HUDEP-2 (cell line): ENCODE measurements around the gene UBAC1.
"Not testable (repeated sequence)": the region's sequence is repeated elsewhere in the genome, so short reads cannot be mapped to it uniquely, and the experiment has no call there.

Experiments
- DNase-seq, 76 experiments: peaks; one replicate each; lab custom pipeline; 2025; ENCODE audit not compliant: unreplicated experiment in 76 of 76; lab: John Stamatoyannopoulos, UW

UBAC1 gene

GRCh38 chr9:135960411-135961276 is 529 bp downstream of the UBAC1 start:
- DNase-seq: peak in 3 of 76 experiments; percentile 39 to 54 (median 41)

- peak in 21 of 76 experiments; percentile 7 to 62 (median 40) for DNase-seq
These were observed 1.4 kb downstream of the UBAC1 start for GRCh38 chr9:135959814-135960213.

GRCh38 chr9:135958485-135958884 is 2.7 kb downstream of the UBAC1 start:
- DNase-seq: peak in 6 of 76 experiments; percentile 15 to 41 (median 30)

GRCh38 chr9:135957431-135957830 is 3.7 kb downstream of the UBAC1 start:
- peak in 11 of 76 experiments; percentile 11 to 38 (median 25) for DNase-seq

DNA sequence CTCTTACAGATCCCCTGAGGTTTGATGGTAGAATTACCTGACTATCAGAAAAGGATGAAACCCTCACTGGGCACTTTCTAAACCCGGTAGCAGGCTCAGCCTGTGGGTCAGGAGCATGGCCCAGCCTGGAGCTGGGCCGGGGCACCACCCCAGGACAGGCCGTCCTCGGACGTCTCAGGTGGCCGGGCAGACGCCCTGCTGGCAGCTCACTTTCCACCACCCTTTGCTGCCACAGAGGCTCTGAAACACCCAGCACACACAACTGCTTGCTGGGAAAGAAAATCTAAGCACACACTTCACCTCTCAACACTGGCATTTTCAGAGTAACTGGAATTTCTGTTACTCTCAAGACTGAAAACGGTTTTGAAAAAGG is 4.4 kb downstream of the UBAC1 start:
- DNase-seq: peak in 18 of 76 experiments; percentile 17 to 53 (median 26)

- peak in 34 of 76 experiments; percentile 21 to 54 (median 36) for DNase-seq
These were observed 5.0 kb downstream of the UBAC1 start for GRCh38 chr9:135955934-135956801.

GRCh38 chr9:135952664-135953206 is 8.4 kb downstream of the UBAC1 start:
- no peak for DNase-seq

DNA sequence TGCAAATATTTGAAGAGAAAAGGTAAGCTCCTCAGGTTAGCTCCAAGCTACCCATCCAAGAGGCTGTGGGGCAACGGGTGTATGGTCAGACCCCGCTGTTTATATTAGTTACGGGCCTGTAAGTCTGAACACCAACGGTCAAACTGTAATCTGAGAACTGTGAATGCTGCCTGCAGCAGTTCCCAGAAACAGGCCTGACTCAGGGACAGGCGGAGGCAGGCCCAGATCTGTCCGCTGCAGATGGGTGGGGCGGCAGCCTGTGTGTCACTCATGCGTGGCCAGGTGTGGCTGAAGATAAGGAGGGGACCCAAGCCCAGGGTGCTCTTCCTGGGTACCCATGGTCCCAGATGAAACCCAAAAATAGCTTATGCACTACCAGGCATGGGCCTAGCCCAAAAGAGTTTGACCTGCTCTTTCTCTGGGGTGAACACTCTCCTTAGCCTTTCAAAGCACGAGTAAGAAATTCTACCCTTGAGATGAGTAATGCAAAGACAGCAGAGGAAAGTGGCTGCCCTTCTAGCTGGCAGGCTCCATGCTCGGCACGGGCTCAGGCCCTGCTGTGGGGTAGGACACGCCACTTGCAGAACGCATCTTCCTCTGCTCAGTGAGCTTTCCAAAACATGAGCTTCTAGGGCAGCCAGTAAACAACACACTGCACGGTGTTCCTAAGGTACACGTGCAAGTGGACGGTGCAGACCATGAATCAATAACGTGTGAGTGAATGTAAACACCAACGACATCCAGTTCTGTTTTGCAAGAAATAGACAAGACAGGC is 9.1 kb downstream of the UBAC1 start:
- DNase-seq: peak in 75 of 76 experiments; percentile 77 to 99 (median 96)

- DNase-seq: not testable (repeated sequence)
These were observed 9.9 kb downstream of the UBAC1 start for GRCh38 chr9:135951310-135951709.

- peak in 4 of 76 experiments; percentile 22 to 42 (median 36) for DNase-seq
These were observed 10.3 kb downstream of the UBAC1 start for GRCh38 chr9:135950841-135951240.

- DNase-seq: peak in 74 of 76 experiments; percentile 21 to 94 (median 72)
These were observed 11.0 kb downstream of the UBAC1 start for GRCh38 chr9:135950135-135950682.

DNA sequence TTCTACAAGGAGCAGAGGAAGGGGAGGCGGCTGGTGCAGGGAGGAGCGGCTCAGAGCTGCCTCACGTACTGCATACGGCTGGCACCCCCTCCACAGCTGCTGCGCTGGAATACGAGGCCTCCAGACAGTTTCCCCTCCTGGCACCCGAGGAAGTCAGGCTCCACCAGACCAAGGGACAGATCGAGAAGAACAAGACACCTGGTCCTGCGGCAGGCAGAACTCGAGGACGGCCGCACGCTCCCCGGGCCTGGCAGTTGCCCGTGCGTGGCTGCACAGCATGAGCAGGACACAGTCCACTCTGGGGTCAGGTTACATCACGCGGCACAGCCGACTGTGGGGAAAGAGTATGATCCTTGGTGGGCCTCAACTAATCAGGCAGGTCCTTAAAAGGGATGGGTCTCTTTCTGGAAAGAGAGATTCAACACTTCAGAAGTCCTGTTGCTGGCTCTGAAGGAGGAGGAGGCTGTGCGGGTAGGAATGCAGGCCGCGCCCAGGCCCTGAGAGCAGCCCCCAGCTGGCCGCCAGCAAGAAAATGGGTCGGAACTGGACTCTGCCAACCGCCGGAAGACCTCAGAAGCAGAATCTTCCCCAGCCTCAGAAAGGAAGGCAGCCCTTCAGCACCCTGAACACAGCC is 11.6 kb downstream of the UBAC1 start:
- peak in 9 of 76 experiments; percentile 18 to 56 (median 42) for DNase-seq

DNA sequence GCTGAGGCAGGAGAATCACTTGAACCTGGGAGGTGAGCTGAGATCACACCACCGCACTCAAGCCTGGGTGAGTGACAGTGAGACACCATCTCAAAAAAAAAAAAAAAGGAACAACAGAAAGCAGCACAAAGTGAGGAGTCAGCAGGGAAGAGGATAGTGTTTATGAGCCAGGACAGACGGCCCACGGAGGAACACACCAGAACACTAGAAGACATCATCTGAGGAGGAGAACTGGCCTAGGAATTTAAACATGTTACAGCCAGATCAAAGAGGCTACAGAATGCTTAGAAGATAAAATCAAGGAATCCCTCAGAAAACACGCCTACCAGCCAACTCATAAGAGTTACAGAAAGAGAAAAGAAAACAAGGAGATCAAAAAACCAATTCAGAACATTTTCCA is 12.2 kb downstream of the UBAC1 start:
- peak in 1 of 76 experiments; percentile 15 for DNase-seq

DNA sequence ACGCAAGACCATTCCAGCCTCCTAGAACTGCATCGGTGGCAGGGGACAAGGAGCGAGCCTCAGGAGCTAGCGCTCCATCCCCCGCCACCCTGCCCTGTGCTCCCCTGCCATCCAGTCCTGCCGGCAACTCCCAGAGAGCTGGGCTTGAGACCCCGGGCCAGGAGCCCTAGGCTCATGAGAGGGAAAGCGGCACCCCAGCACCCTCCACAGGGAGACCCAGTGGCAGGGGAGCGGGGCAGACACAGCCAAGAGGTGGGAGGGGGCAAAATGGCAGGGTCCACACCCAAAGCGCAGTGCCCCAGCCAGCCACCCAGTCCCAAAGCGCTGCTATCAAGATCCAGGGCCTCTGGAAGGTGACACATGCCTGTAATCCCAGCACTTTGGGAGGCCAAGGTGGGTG is 12.7 kb downstream of the UBAC1 start:
- DNase-seq: no peak

- no peak for DNase-seq
These were observed 13.6 kb downstream of the UBAC1 start for GRCh38 chr9:135947582-135947981.

DNA sequence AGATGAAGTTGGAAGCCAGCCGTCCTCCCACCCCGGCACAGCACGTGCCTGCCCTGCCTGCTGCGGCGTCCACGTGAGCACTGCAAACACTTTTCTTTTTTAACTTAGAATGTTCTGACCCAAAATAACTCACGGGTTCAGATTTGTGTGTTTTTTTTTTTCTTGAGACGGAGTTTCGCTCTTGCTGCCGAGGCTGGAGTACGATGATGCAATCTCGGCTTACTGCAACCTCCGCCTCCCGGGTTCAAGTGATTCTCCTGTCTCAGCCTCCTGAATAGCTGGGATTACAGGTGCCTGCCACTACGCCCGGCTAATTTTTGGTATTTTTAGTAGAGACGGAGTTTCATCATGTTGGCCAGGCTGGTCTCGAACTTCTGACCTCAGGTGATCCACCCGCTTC is 14.1 kb downstream of the UBAC1 start:
- DNase-seq: not testable (repeated sequence)

GRCh38 chr9:135946392-135946994 is 14.7 kb downstream of the UBAC1 start:
- DNase-seq: no peak

DNA sequence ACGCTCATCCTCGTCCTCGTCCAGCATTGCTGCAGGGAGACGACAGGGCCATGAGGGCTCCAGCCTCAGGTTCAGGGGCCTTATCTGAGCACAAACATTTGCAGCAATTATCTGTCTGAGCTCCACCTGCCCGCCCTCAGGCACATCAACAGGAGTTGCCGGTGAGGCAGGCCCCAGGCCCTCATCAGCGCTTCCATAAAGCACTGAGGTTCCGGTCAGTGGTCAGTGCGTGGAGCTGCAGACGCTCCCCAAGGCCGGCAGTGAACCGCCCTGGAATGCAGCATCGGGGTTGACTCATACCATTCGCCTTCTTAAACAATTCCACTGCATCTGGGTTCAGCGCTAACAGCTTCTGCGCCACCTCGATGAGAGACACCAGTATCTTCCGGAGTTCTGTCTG is 15.2 kb downstream of the UBAC1 start:
- no peak for DNase-seq
